ENCODE measurements around the gene HUNK.

HUNK gene

GRCh38 chr21:31880816-31881215 is 8.0 kb downstream of the HUNK start:
- no peak for TF ChIP-seq TEAD4 (IDR thresholded peaks at IDR 0.05)
- TF ChIP-seq TCF12 (IDR thresholded peaks at IDR 0.05; ENCODE audit: low read depth): no peak
- no peak for TF ChIP-seq TAF1 (IDR thresholded peaks at IDR 0.05; ENCODE audit: low read depth)
- no peak for TF ChIP-seq CREB1 (IDR thresholded peaks at IDR 0.05; ENCODE audit: low read depth)
- TF ChIP-seq USF1 (IDR thresholded peaks at IDR 0.05): no peak
- TF ChIP-seq NFIC (IDR thresholded peaks at IDR 0.05): no peak

GRCh38 chr21:31882711-31883110 is 9.9 kb downstream of the HUNK start:
- TF ChIP-seq RAD21 (IDR thresholded peaks at IDR 0.05; ENCODE audit: low read depth): no peak

GRCh38 chr21:31885146-31885545 is 12.3 kb downstream of the HUNK start:
- no peak for TF ChIP-seq RAD21 (IDR thresholded peaks at IDR 0.05; ENCODE audit: low read depth)
- TF ChIP-seq TCF12 (IDR thresholded peaks at IDR 0.05; ENCODE audit: low read depth): no peak
- TF ChIP-seq YY1 (IDR thresholded peaks at IDR 0.05; ENCODE audit: low read depth): no peak
- no peak for TF ChIP-seq TEAD4 (IDR thresholded peaks at IDR 0.05)
- no peak for TF ChIP-seq TAF1 (IDR thresholded peaks at IDR 0.05; ENCODE audit: low read depth)
- no peak for TF ChIP-seq NFIC (IDR thresholded peaks at IDR 0.05)
- no peak for TF ChIP-seq ZBTB7A (IDR thresholded peaks at IDR 0.05; ENCODE audit: low read depth)
- TF ChIP-seq FOXM1 (IDR thresholded peaks at IDR 0.05; ENCODE audit: borderline replicate concordance, low read depth): no peak
- no peak for TF ChIP-seq CREB1 (IDR thresholded peaks at IDR 0.05; ENCODE audit: low read depth)

GRCh38 chr21:31886915-31887314 is 14.1 kb downstream of the HUNK start:
- TF ChIP-seq MAX (IDR thresholded peaks at IDR 0.05): no peak
- no peak for TF ChIP-seq EP300 (IDR thresholded peaks at IDR 0.05; ENCODE audit: borderline replicate concordance)
- no peak for TF ChIP-seq USF1 (IDR thresholded peaks at IDR 0.05)
- no peak for TF ChIP-seq YY1 (IDR thresholded peaks at IDR 0.05; ENCODE audit: low read depth)
- TF ChIP-seq FOXM1 (IDR thresholded peaks at IDR 0.05; ENCODE audit: borderline replicate concordance, low read depth): no peak
- TF ChIP-seq ZBTB7A (IDR thresholded peaks at IDR 0.05; ENCODE audit: low read depth): no peak
- TF ChIP-seq REST (IDR thresholded peaks at IDR 0.05; ENCODE audit: low read depth): no peak
- no peak for TF ChIP-seq RAD21 (IDR thresholded peaks at IDR 0.05; ENCODE audit: low read depth)

- TF ChIP-seq FOXM1 (IDR thresholded peaks at IDR 0.05; ENCODE audit: borderline replicate concordance, low read depth): no peak
- TF ChIP-seq RAD21 (IDR thresholded peaks at IDR 0.05; ENCODE audit: low read depth): no peak
- TF ChIP-seq CEBPB (IDR thresholded peaks at IDR 0.05): no peak
- no peak for TF ChIP-seq EP300 (IDR thresholded peaks at IDR 0.05; ENCODE audit: borderline replicate concordance)
- TF ChIP-seq MAX (IDR thresholded peaks at IDR 0.05): no peak
- TF ChIP-seq EGR1 (IDR thresholded peaks at IDR 0.05): no peak
- no peak for TF ChIP-seq ZBTB7A (IDR thresholded peaks at IDR 0.05; ENCODE audit: low read depth)
- no peak for TF ChIP-seq NFIC (IDR thresholded peaks at IDR 0.05)
- no peak for TF ChIP-seq TAF1 (IDR thresholded peaks at IDR 0.05; ENCODE audit: low read depth)
- no peak for TF ChIP-seq YY1 (IDR thresholded peaks at IDR 0.05; ENCODE audit: low read depth)
- no peak for TF ChIP-seq TEAD4 (IDR thresholded peaks at IDR 0.05)
- TF ChIP-seq USF1 (IDR thresholded peaks at IDR 0.05): no peak
- TF ChIP-seq CREB1 (IDR thresholded peaks at IDR 0.05; ENCODE audit: low read depth): no peak
- no peak for TF ChIP-seq REST (IDR thresholded peaks at IDR 0.05; ENCODE audit: low read depth)
- TF ChIP-seq TCF12 (IDR thresholded peaks at IDR 0.05; ENCODE audit: low read depth): no peak
These were observed 14.6 kb downstream of the HUNK start for GRCh38 chr21:31887391-31887841.

- TF ChIP-seq FOXM1 (IDR thresholded peaks at IDR 0.05; ENCODE audit: borderline replicate concordance, low read depth) (no peak), EP300 (IDR thresholded peaks at IDR 0.05; ENCODE audit: borderline replicate concordance) (no peak), RAD21 (IDR thresholded peaks at IDR 0.05; ENCODE audit: low read depth) (no peak), YY1 (IDR thresholded peaks at IDR 0.05; ENCODE audit: low read depth) (no peak), USF1 (IDR thresholded peaks at IDR 0.05) (no peak), TEAD4 (IDR thresholded peaks at IDR 0.05) (no peak), NFIC (IDR thresholded peaks at IDR 0.05) (no peak), ZBTB7A (IDR thresholded peaks at IDR 0.05; ENCODE audit: low read depth) (no peak), TAF1 (IDR thresholded peaks at IDR 0.05; ENCODE audit: low read depth) (no peak), TCF12 (IDR thresholded peaks at IDR 0.05; ENCODE audit: low read depth) (no peak), CREB1 (IDR thresholded peaks at IDR 0.05; ENCODE audit: low read depth) (no peak), REST (IDR thresholded peaks at IDR 0.05; ENCODE audit: low read depth) (no peak), CEBPB (IDR thresholded peaks at IDR 0.05) (no peak), EGR1 (IDR thresholded peaks at IDR 0.05) (no peak), MAX (IDR thresholded peaks at IDR 0.05) (no peak)
These were observed 16.1 kb downstream of the HUNK start for GRCh38 chr21:31888936-31889371.
